Hepatic stellate cell (primary cell): ENCODE data around the gene GP9.
"Not testable (repeated sequence)": the region's sequence is repeated elsewhere in the genome, so short reads cannot be mapped to it uniquely, and the experiment has no call there.

Experiments
- DNase-seq: peaks from one replicate; pipeline ENCODE4 v3.0.0; 2011; ENCODE audit warnings: low spot score

Gene GP9

GRCh38 chr3:129070086-129070885 lies 9.7 kb downstream of the GP9 start:
- no peak for DNase-seq

- peak; percentile 79 for DNase-seq
These were observed 16.6 kb downstream of the GP9 start for GRCh38 chr3:129077222-129077621.

GRCh38 chr3:129078510-129078909 lies 17.9 kb downstream of the GP9 start:
- no peak for DNase-seq

- no peak for DNase-seq
These were observed 20.9 kb downstream of the GP9 start for GRCh38 chr3:129081503-129081902.

GRCh38 chr3:129082026-129082425 lies 21.4 kb downstream of the GP9 start:
- no peak for DNase-seq

GRCh38 chr3:129084501-129084900 lies 23.9 kb downstream of the GP9 start:
- no peak for DNase-seq

GRCh38 chr3:129085165-129085715 lies 24.7 kb downstream of the GP9 start:
- no peak for DNase-seq

GRCh38 chr3:129085818-129086217 lies 25.2 kb downstream of the GP9 start:
- no peak for DNase-seq

GRCh38 chr3:129087138-129087702 lies 26.6 kb downstream of the GP9 start:
- DNase-seq = peak; percentile 34

GRCh38 chr3:129087904-129088303 lies 27.3 kb downstream of the GP9 start:
- not testable (repeated sequence) for DNase-seq

- not testable (repeated sequence) for DNase-seq
These were observed 27.7 kb downstream of the GP9 start for GRCh38 chr3:129088312-129088711.

- no peak for DNase-seq
These were observed 34.7 kb downstream of the GP9 start for GRCh38 chr3:129095285-129095684.

GRCh38 chr3:129100274-129100673 lies 39.7 kb downstream of the GP9 start:
- DNase-seq = no peak

- no peak for DNase-seq
These were observed 41.0 kb downstream of the GP9 start for GRCh38 chr3:129101370-129102138.

GRCh38 chr3:129103296-129103695 lies 42.7 kb downstream of the GP9 start:
- no peak for DNase-seq

- no peak for DNase-seq
These were observed 43.5 kb downstream of the GP9 start for GRCh38 chr3:129104051-129104450.

GRCh38 chr3:129104498-129105079 lies 44.0 kb downstream of the GP9 start:
- no peak for DNase-seq

- no peak for DNase-seq
These were observed 45.3 kb downstream of the GP9 start for GRCh38 chr3:129105862-129106261.

- no peak for DNase-seq
These were observed 45.7 kb downstream of the GP9 start for GRCh38 chr3:129106320-129106719.

GRCh38 chr3:129106866-129107565 lies 46.4 kb downstream of the GP9 start:
- DNase-seq = no peak

- no peak for DNase-seq
These were observed 47.2 kb downstream of the GP9 start for GRCh38 chr3:129107793-129108192.
